WTC11 (cell line): ENCODE data around the gene RPA3. TPM values are rescaled to one million over a fixed set of nuclear protein-coding genes. Genes with fewer than 3 reads are reported as not detected.

ENCODE experiments used
- ATAC-seq: fragments of 200-7000 bp; cut with Tn5 transposase; 2 replicates; pipeline ENCODE4 v1.10.0; 2021; ENCODE audit warnings: mild to moderate bottlenecking, moderate library complexity
- CTCF ChIA-PET: fragments of 300-600 bp; sonication (Branson Sonifier 250); formaldehyde crosslinking; loops from one replicate; lab custom pipeline; 2021; ENCODE audit warnings: antibody characterized with exemption; lab: Charles Lee
- POLR2A ChIA-PET: fragments of 350-600 bp; sonication (Branson Sonifier 250); formaldehyde crosslinking; loops from one replicate; lab custom pipeline; 2021; ENCODE audit warnings: antibody characterized with exemption; lab: Charles Lee
- DNase-seq: peaks from one replicate; pipeline ENCODE4 v3.0.0; 2021; ENCODE audit warnings: low spot score
- H3K27ac Mint-ChIP-seq: 2 replicates; pipeline ENCODE4 v1.8.0; 2021; ENCODE audit warnings: mixed read lengths
- H3K27me3 Mint-ChIP-seq: 2 replicates; pipeline ENCODE4 v1.8.0; 2021; ENCODE audit warnings: low read depth, mild to moderate bottlenecking, moderate library complexity, mixed read lengths
- H3K36me3 Mint-ChIP-seq: 2 replicates; pipeline ENCODE4 v1.8.0; 2021; ENCODE audit warnings: mixed read lengths
- H3K4me1 Mint-ChIP-seq: 2 replicates; pipeline ENCODE4 v1.8.0; 2022; ENCODE audit warnings: mixed read lengths
- H3K4me3 Mint-ChIP-seq: 2 replicates; pipeline ENCODE4 v1.8.0; 2021; ENCODE audit warnings: mild to moderate bottlenecking, moderate library complexity, mixed read lengths
- H3K9me3 Mint-ChIP-seq: 2 replicates; pipeline ENCODE4 v1.8.0; 2021; ENCODE audit warnings: mixed read lengths
- HMGA2 ChIP-seq: fragments of 250-450 bp; sonication (Bioruptor Pico); IDR thresholded peaks from 2 replicates; pipeline ENCODE4 v1.4.0; 2021; ENCODE audit warnings: mild to moderate bottlenecking, moderate library complexity
- KAT7 ChIP-seq: sonication (generic); formaldehyde crosslinking; IDR thresholded peaks from 2 replicates; pipeline ENCODE4 v1.8.1; 2023; ENCODE audit warnings: missing genetic modification reagents, mild to moderate bottlenecking, borderline replicate concordance
- MXD4 ChIP-seq: fragments of 250-450 bp; sonication (Bioruptor Pico); IDR thresholded peaks from 2 replicates; pipeline ENCODE4 v1.8.0; 2021; ENCODE audit warnings: mild to moderate bottlenecking, moderate library complexity, borderline replicate concordance
- NFYB ChIP-seq: sonication (generic); formaldehyde crosslinking; conservative IDR thresholded peaks from 2 replicates; pipeline ENCODE4 v1.8.0; 2022; ENCODE audit warnings: low read depth, missing genetic modification reagents
- NR2C2 ChIP-seq: sonication (generic); formaldehyde crosslinking; IDR thresholded peaks from 2 replicates; pipeline ENCODE4 v1.8.0; 2022; ENCODE audit warnings: mild to moderate bottlenecking, missing genetic modification reagents
- NR3C1 ChIP-seq: sonication (generic); formaldehyde crosslinking; conservative IDR thresholded peaks from 2 replicates; pipeline ENCODE4 v1.8.1; 2023; ENCODE audit warnings: low read depth, mild to moderate bottlenecking, missing genetic modification reagents
- SMAD3 ChIP-seq: sonication (generic); formaldehyde crosslinking; IDR thresholded peaks from 2 replicates; pipeline ENCODE4 v1.8.0; 2022; ENCODE audit warnings: missing genetic modification reagents, mild to moderate bottlenecking, borderline replicate concordance
- TCF7 ChIP-seq: sonication (generic); formaldehyde crosslinking; IDR thresholded peaks from 2 replicates; pipeline ENCODE4 v1.8.0; 2022; ENCODE audit warnings: mild to moderate bottlenecking, low read depth, missing genetic modification reagents, moderate library complexity
- ZBTB21 ChIP-seq: sonication (generic); formaldehyde crosslinking; IDR thresholded peaks from 2 replicates; pipeline ENCODE4 v1.8.1; 2023; ENCODE audit warnings: mild to moderate bottlenecking, missing genetic modification reagents, borderline replicate concordance
- ZNF219 ChIP-seq: sonication (generic); formaldehyde crosslinking; IDR thresholded peaks from 2 replicates; pipeline ENCODE4 v1.8.0; 2023; ENCODE audit warnings: missing genetic modification reagents, mild to moderate bottlenecking, borderline replicate concordance
- total RNA-seq: library from RNA; stranded (reverse); gene quantifications from 3 replicates; pipeline ENCODE4 v1.2.3, GENCODE V29; 2021
- TF ChIP-seq, protein P1 (sequence below): sonication (generic); formaldehyde crosslinking; IDR thresholded peaks from 2 replicates; pipeline ENCODE4 v1.8.0; 2023; ENCODE audit warnings: mild to moderate bottlenecking, missing genetic modification reagents
- TF ChIP-seq, protein P2 (sequence below): fragments of 250-450 bp; sonication (Bioruptor Pico); IDR thresholded peaks from 2 replicates; pipeline ENCODE4 v1.9.0; 2021; ENCODE audit warnings: mild to moderate bottlenecking, borderline replicate concordance
- TF ChIP-seq, protein P3 (sequence below): sonication (generic); formaldehyde crosslinking; IDR thresholded peaks from 2 replicates; pipeline ENCODE4 v1.8.1; 2023; ENCODE audit warnings: mild to moderate bottlenecking, missing genetic modification reagents, moderate library complexity
- TF ChIP-seq, protein P4 (sequence below): sonication (generic); formaldehyde crosslinking; IDR thresholded peaks from 2 replicates; pipeline ENCODE4 v1.8.0; 2022; ENCODE audit warnings: missing genetic modification reagents
- TF ChIP-seq, protein P5 (sequence below): sonication (generic); formaldehyde crosslinking; conservative IDR thresholded peaks from 2 replicates; pipeline ENCODE4 v1.8.1; 2022; ENCODE audit warnings: mild to moderate bottlenecking, missing genetic modification reagents
- TF ChIP-seq, protein P6 (sequence below): sonication (generic); formaldehyde crosslinking; IDR thresholded peaks from 2 replicates; pipeline ENCODE4 v1.8.0; 2022; ENCODE audit warnings: mild to moderate bottlenecking, missing genetic modification reagents
- TF ChIP-seq, protein P7 (sequence below): fragments of 250-450 bp; sonication (Bioruptor Pico); conservative IDR thresholded peaks from 2 replicates; pipeline ENCODE4 v1.9.0; 2021; ENCODE audit warnings: mild to moderate bottlenecking
- TF ChIP-seq, protein P8 (sequence below): sonication (generic); formaldehyde crosslinking; IDR thresholded peaks from 2 replicates; pipeline ENCODE4 v1.8.0; 2022; ENCODE audit warnings: mild to moderate bottlenecking, missing genetic modification reagents

The RPA3 gene
- total RNA-seq, 1 experiment from 2014 or later, result 97.8 TPM

DNA sequence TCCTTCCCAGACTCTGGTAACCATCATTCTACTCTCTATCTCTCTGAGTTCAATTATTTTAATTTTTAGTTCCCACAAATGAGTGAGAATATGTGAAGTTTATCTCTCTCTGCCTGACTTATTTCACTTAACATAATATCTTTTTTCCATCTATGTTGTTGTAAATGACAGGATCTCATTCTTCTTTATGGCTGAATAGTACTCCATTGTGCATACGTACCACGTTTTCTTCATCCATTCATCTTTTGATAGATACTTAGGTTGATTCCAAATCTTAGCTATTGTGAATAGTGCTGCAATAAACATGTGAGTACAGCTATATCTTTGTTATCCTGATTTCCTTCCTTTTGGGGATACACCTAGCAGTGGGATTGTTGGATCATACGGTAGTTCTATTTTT is 23.9 kb downstream of the RPA3 start (continued):
- TF ChIP-seq, protein P1, sequence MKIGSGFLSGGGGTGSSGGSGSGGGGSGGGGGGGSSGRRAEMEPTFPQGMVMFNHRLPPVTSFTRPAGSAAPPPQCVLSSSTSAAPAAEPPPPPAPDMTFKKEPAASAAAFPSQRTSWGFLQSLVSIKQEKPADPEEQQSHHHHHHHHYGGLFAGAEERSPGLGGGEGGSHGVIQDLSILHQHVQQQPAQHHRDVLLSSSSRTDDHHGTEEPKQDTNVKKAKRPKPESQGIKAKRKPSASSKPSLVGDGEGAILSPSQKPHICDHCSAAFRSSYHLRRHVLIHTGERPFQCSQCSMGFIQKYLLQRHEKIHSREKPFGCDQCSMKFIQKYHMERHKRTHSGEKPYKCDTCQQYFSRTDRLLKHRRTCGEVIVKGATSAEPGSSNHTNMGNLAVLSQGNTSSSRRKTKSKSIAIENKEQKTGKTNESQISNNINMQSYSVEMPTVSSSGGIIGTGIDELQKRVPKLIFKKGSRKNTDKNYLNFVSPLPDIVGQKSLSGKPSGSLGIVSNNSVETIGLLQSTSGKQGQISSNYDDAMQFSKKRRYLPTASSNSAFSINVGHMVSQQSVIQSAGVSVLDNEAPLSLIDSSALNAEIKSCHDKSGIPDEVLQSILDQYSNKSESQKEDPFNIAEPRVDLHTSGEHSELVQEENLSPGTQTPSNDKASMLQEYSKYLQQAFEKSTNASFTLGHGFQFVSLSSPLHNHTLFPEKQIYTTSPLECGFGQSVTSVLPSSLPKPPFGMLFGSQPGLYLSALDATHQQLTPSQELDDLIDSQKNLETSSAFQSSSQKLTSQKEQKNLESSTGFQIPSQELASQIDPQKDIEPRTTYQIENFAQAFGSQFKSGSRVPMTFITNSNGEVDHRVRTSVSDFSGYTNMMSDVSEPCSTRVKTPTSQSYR (CRISPR knock-in tag), result no peak
- TF ChIP-seq, protein P2, sequence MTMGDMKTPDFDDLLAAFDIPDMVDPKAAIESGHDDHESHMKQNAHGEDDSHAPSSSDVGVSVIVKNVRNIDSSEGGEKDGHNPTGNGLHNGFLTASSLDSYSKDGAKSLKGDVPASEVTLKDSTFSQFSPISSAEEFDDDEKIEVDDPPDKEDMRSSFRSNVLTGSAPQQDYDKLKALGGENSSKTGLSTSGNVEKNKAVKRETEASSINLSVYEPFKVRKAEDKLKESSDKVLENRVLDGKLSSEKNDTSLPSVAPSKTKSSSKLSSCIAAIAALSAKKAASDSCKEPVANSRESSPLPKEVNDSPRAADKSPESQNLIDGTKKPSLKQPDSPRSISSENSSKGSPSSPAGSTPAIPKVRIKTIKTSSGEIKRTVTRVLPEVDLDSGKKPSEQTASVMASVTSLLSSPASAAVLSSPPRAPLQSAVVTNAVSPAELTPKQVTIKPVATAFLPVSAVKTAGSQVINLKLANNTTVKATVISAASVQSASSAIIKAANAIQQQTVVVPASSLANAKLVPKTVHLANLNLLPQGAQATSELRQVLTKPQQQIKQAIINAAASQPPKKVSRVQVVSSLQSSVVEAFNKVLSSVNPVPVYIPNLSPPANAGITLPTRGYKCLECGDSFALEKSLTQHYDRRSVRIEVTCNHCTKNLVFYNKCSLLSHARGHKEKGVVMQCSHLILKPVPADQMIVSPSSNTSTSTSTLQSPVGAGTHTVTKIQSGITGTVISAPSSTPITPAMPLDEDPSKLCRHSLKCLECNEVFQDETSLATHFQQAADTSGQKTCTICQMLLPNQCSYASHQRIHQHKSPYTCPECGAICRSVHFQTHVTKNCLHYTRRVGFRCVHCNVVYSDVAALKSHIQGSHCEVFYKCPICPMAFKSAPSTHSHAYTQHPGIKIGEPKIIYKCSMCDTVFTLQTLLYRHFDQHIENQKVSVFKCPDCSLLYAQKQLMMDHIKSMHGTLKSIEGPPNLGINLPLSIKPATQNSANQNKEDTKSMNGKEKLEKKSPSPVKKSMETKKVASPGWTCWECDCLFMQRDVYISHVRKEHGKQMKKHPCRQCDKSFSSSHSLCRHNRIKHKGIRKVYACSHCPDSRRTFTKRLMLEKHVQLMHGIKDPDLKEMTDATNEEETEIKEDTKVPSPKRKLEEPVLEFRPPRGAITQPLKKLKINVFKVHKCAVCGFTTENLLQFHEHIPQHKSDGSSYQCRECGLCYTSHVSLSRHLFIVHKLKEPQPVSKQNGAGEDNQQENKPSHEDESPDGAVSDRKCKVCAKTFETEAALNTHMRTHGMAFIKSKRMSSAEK, result no peak

DNA sequence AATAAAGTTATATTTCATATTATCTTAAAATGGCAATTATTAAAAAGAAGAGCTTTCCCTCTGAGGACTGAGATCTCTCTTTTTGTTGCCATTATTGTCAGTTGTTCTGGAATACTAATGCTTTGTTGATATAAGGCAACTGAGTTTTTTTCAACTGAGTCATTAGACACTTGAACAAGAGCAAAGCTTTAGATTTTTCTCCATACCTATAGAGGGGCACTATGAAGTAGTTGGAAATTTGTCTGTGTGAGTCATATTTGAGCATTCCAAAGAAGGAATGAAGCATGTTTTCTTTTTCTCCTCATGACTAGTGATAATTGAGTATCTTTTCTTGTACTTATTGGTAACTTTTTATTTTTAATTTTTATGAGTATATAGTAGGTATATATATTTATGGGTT is 24.5 kb downstream of the RPA3 start:
- no peak for ATAC-seq
- 0 out of 2 replicates have a peak, but pooled peaks cover 3% of the 10 kb centered on the region for H3K4me1 Mint-ChIP-seq
- POLR2A ChIA-PET, result no interaction called here
- peaks cover 6% of the 10 kb centered on the region for H3K9me3 Mint-ChIP-seq
- peaks cover 4% of the 10 kb centered on the region; the same call in 1 of the 2 replicates for H3K36me3 Mint-ChIP-seq
- no peak overlapping the region for H3K27ac Mint-ChIP-seq
- no peak overlapping the region for H3K4me3 Mint-ChIP-seq
- DNase-seq, result no peak
- CTCF ChIA-PET, result no interaction called here
- no peaks in the 10 kb centered on the region for H3K27me3 Mint-ChIP-seq
- TF ChIP-seq, protein P3, sequence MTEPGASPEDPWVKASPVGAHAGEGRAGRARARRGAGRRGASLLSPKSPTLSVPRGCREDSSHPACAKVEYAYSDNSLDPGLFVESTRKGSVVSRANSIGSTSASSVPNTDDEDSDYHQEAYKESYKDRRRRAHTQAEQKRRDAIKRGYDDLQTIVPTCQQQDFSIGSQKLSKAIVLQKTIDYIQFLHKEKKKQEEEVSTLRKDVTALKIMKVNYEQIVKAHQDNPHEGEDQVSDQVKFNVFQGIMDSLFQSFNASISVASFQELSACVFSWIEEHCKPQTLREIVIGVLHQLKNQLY (CRISPR knock-in tag), result no peak
- TF ChIP-seq NR3C1 (CRISPR knock-in tag) (no peak), HMGA2 (CRISPR knock-in tag) (no peak), MXD4 (CRISPR knock-in tag) (no peak), NFYB (CRISPR knock-in tag) (no peak), NR2C2 (CRISPR knock-in tag) (no peak), ZNF219 (CRISPR knock-in tag) (no peak), SMAD3 (CRISPR knock-in tag) (no peak), KAT7 (CRISPR knock-in tag) (no peak), TCF7 (no peak), ZBTB21 (CRISPR knock-in tag) (no peak)
- TF ChIP-seq, protein P4, sequence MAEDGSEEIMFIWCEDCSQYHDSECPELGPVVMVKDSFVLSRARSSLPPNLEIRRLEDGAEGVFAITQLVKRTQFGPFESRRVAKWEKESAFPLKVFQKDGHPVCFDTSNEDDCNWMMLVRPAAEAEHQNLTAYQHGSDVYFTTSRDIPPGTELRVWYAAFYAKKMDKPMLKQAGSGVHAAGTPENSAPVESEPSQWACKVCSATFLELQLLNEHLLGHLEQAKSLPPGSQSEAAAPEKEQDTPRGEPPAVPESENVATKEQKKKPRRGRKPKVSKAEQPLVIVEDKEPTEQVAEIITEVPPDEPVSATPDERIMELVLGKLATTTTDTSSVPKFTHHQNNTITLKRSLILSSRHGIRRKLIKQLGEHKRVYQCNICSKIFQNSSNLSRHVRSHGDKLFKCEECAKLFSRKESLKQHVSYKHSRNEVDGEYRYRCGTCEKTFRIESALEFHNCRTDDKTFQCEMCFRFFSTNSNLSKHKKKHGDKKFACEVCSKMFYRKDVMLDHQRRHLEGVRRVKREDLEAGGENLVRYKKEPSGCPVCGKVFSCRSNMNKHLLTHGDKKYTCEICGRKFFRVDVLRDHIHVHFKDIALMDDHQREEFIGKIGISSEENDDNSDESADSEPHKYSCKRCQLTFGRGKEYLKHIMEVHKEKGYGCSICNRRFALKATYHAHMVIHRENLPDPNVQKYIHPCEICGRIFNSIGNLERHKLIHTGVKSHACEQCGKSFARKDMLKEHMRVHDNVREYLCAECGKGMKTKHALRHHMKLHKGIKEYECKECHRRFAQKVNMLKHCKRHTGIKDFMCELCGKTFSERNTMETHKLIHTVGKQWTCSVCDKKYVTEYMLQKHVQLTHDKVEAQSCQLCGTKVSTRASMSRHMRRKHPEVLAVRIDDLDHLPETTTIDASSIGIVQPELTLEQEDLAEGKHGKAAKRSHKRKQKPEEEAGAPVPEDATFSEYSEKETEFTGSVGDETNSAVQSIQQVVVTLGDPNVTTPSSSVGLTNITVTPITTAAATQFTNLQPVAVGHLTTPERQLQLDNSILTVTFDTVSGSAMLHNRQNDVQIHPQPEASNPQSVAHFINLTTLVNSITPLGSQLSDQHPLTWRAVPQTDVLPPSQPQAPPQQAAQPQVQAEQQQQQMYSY (CRISPR knock-in tag), result no peak
- TF ChIP-seq, protein P5, sequence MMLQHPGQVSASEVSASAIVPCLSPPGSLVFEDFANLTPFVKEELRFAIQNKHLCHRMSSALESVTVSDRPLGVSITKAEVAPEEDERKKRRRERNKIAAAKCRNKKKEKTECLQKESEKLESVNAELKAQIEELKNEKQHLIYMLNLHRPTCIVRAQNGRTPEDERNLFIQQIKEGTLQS (CRISPR knock-in tag), result no peak
- TF ChIP-seq, protein P6, sequence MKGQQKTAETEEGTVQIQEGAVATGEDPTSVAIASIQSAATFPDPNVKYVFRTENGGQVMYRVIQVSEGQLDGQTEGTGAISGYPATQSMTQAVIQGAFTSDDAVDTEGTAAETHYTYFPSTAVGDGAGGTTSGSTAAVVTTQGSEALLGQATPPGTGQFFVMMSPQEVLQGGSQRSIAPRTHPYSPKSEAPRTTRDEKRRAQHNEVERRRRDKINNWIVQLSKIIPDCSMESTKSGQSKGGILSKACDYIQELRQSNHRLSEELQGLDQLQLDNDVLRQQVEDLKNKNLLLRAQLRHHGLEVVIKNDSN (CRISPR knock-in tag), result no peak
- TF ChIP-seq, protein P7, sequence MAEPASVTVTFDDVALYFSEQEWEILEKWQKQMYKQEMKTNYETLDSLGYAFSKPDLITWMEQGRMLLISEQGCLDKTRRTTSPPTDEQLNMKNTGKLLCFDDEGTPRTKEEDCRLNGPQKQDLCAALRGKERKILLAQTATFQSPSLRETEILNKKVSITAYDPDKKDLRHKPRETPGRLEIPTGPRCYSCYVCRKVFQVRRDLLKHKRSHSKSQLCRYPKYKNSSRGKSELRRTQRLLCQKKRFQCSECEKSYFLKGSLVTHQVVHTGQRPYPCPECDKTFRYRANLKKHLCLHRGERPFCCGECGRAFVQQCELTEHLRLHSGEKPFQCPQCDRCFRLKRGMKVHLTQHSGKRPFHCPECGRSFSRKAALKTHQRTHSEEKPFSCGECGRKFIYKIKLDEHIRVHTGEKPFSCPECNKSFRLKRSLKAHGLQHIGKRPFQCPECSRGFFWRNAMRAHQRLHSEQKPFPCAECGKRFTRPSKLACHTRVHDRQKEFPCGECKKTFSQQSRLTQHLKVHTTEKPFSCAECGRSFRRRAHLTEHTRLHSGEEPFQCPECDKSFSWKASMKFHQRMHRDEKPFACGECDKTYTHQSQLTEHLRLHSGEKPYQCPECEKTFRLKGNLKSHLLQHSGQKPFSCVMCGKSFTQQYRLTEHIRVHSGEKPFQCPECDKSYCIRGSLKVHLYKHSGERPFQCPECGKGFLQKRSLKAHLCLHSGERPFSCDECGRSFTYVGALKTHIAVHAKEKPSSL, result no peak
- TF ChIP-seq, protein P8, sequence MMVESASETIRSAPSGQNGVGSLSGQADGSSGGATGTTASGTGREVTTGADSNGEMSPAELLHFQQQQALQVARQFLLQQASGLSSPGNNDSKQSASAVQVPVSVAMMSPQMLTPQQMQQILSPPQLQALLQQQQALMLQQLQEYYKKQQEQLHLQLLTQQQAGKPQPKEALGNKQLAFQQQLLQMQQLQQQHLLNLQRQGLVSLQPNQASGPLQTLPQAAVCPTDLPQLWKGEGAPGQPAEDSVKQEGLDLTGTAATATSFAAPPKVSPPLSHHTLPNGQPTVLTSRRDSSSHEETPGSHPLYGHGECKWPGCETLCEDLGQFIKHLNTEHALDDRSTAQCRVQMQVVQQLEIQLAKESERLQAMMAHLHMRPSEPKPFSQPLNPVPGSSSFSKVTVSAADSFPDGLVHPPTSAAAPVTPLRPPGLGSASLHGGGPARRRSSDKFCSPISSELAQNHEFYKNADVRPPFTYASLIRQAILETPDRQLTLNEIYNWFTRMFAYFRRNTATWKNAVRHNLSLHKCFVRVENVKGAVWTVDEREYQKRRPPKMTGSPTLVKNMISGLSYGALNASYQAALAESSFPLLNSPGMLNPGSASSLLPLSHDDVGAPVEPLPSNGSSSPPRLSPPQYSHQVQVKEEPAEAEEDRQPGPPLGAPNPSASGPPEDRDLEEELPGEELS (CRISPR knock-in tag), result no peak
